Right ventricle myocardium inferior (tissue), 1 donor: ENCODE results near the gene DECR2. TPM values are rescaled to one million over a fixed set of nuclear protein-coding genes. Genes with fewer than 3 reads are reported as not detected.

Experiments
- ATAC-seq: fragments of 200-7000 bp; cut with Tn5 transposase; one replicate; pipeline ENCODE4 v1.9.1; 2020; ENCODE audit warnings: mild to moderate bottlenecking, moderate library complexity
- DNase-seq: peaks from one replicate; pipeline ENCODE4 v3.0.0; 2021; ENCODE audit errors: missing footprints
- intact Hi-C: fragments of 100-400 bp; cut with DNase I; formaldehyde crosslinking; loops from one replicate; pipeline ENCODE4 v1.11.0; 2022
- total RNA-seq: library from RNA; stranded (reverse); fragmentation: NEBNext Ultra II Directional; extraction: Animal tissue kit (Norgen Biotek cat#: 25700); gene quantifications from one replicate; pipeline ENCODE4 v1.2.1, GENCODE V29; 2021
- donor health status: DM: no; HTN: yes; CAD: no; lungs with severe emphysema.

Gene DECR2
- total RNA-seq, 1 donor from 2014 or later = 10.6 TPM

GRCh38 chr16:456891-457483 lies 55.3 kb downstream of the DECR2 start:
- DNase-seq (no peak), ATAC-seq (peak; percentile 44)
- intact Hi-C loops = no loop called here

GRCh38 chr16:457732-458400 lies 56.2 kb downstream of the DECR2 start:
- DNase-seq (no peak), ATAC-seq (peak; percentile 18)
- intact Hi-C loops = no loop called here

- ATAC-seq = no peak
- no peak for DNase-seq
- intact Hi-C loops = no loop called here
Observed at GRCh38 chr16:459761-460160, 58.1 kb downstream of the DECR2 start.

- intact Hi-C loops = no loop called here
- DNase-seq = no peak
Observed at GRCh38 chr16:460787-461186, 59.1 kb downstream of the DECR2 start.

More at GRCh38 chr16:460787-461186, 59.1 kb downstream of the DECR2 start:
- ATAC-seq = no peak

Other genes starting within 250 kb of the DECR2 start
- gene HBZ, start 249.2 kb upstream of the DECR2 start, total RNA-seq = not detected
- not detected for gene HBM, start 235.9 kb upstream of the DECR2 start, total RNA-seq
- gene HBA2, start 229.0 kb upstream of the DECR2 start, total RNA-seq = 86.1 TPM
- gene HBA1, start 225.2 kb upstream of the DECR2 start, total RNA-seq = 91.7 TPM
- not detected for gene HBQ1, start 221.4 kb upstream of the DECR2 start, total RNA-seq
- 23.5 TPM for gene LUC7L, start 172.4 kb upstream of the DECR2 start, total RNA-seq
- 144 TPM for gene FAM234A, start 167.1 kb upstream of the DECR2 start, total RNA-seq
- gene RGS11, start 125.9 kb upstream of the DECR2 start, total RNA-seq = 15.4 TPM
- 9.3 TPM for gene ARHGDIG, start 121.3 kb upstream of the DECR2 start, total RNA-seq
- 1.6 TPM for gene PDIA2, start 118.7 kb upstream of the DECR2 start, total RNA-seq
- 12.8 TPM for gene AXIN1, start 49.2 kb upstream of the DECR2 start, total RNA-seq
- 83.1 TPM for gene MRPL28, start 31.3 kb upstream of the DECR2 start, total RNA-seq
- 32.1 TPM for gene PGAP6, start 19.9 kb upstream of the DECR2 start, total RNA-seq
- 91.3 TPM for gene NME4, start 4.7 kb upstream of the DECR2 start, total RNA-seq
- gene RAB11FIP3, start 23.8 kb downstream of the DECR2 start, total RNA-seq = 23.3 TPM
- 16.8 TPM for gene CAPN15, start 125.8 kb downstream of the DECR2 start, total RNA-seq
- gene PRR35, start 158.5 kb downstream of the DECR2 start, total RNA-seq = not detected
- gene NHLRC4, start 165.1 kb downstream of the DECR2 start, total RNA-seq = 0.57 TPM
- 16.6 TPM for gene PIGQ, start 168.1 kb downstream of the DECR2 start, total RNA-seq
- 8.8 TPM for gene RAB40C, start 188.2 kb downstream of the DECR2 start, total RNA-seq
- 0.16 TPM for gene WFIKKN1, start 229.1 kb downstream of the DECR2 start, total RNA-seq
- 53.5 TPM for gene METTL26, start 234.4 kb downstream of the DECR2 start, total RNA-seq
- gene MCRIP2, start 239.9 kb downstream of the DECR2 start, total RNA-seq = 194 TPM
- 7.7 TPM for gene WDR90, start 247.5 kb downstream of the DECR2 start, total RNA-seq